Thyroid gland (tissue), 4 donors: ENCODE data around the gene UBASH3A.

Experiments
- CTCF ChIP-seq, 6 experiments: fragments of 200-600 bp in 3 of 6; fragments of 450-650 bp in 3 of 6; sonication (generic) in 3 of 6; IDR thresholded peaks; one replicate each; pipeline ENCODE4 v1.5.1; 2016 to 2019; ENCODE audit warnings: antibody characterized with exemption in 6 of 6, mild to moderate bottlenecking in 2 of 6, inconsistent platforms in 1 of 6, moderate library complexity in 1 of 6
- POLR2A ChIP-seq, 2 donors: fragments of 450-650 bp; IDR thresholded peaks; one replicate each; pipeline ENCODE4 v1.6.1; 2017; ENCODE audit warnings: antibody characterized with exemption in 2 of 2, mild to moderate bottlenecking in 2 of 2, moderate library complexity in 1 of 2

DNA sequence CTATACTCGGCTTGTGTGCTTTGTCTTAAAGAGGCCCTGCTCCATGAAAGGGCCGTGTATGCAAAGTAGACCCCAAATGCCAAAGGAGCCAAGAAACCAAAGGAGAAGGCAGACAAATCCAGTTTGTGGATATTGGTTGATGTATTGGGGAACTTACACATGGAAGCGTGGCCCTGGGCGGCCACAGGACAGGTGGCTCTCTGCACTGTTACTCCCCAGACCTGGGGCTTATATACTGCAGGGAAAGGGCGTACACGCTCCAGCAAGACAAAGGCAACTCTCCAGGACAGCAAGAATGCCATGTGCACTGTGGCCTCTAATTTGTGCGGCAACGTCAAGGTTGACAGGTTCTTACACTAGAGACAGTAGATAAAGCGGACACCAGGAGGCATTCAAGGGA lies 67.5 kb downstream of the UBASH3A start:
- TF ChIP-seq CTCF (IDR thresholded peaks at IDR 0.05): no peak
- TF ChIP-seq POLR2A (IDR thresholded peaks at IDR 0.05): no peak
